HG03439 (cell line): ENCODE measurements around the gene ZSCAN10.

ENCODE experiments used
- ATAC-seq: cut with Tn5 transposase; IDR thresholded peaks from one replicate; pipeline ENCODE4 v1.9.1; 2021; ENCODE audit warnings: mild to moderate bottlenecking, moderate library complexity; ENCODE audit not compliant: unreplicated experiment

The ZSCAN10 gene

DNA sequence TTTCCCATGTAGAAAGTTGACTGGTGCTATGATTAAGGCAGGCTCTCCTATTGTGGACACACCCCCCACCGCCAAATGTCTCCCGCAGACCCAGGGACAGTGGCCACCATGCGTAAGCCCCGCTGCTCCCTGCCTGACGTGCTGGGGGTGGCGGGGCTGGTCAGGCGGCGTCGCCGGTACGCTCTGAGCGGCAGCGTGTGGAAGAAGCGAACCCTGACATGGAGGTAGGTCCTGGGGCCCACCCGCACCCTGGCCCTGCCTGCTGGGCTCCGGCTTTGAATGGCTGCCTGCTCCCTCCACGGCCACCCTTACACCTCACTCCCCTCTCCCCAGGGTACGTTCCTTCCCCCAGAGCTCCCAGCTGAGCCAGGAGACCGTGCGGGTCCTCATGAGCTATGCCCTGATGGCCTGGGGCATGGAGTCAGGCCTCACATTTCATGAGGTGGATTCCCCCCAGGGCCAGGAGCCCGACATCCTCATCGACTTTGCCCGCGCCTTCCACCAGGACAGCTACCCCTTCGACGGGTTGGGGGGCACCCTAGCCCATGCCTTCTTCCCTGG lies 49.1 kb downstream of the ZSCAN10 start:
- no peak for ATAC-seq

DNA sequence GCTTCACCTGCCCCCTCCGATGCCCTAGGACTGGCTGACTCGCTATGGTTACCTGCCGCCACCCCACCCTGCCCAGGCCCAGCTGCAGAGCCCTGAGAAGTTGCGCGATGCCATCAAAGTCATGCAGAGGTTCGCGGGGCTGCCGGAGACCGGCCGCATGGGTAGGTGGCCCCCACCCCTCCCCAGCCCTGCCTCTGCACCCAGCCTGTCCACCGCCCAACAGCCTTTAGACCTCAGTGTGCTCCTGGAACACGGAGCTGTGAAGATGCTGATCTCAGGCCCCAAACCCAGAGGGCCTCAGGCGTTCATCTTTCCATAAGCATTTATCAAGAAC lies 51.7 kb downstream of the ZSCAN10 start:
- no peak for ATAC-seq

DNA sequence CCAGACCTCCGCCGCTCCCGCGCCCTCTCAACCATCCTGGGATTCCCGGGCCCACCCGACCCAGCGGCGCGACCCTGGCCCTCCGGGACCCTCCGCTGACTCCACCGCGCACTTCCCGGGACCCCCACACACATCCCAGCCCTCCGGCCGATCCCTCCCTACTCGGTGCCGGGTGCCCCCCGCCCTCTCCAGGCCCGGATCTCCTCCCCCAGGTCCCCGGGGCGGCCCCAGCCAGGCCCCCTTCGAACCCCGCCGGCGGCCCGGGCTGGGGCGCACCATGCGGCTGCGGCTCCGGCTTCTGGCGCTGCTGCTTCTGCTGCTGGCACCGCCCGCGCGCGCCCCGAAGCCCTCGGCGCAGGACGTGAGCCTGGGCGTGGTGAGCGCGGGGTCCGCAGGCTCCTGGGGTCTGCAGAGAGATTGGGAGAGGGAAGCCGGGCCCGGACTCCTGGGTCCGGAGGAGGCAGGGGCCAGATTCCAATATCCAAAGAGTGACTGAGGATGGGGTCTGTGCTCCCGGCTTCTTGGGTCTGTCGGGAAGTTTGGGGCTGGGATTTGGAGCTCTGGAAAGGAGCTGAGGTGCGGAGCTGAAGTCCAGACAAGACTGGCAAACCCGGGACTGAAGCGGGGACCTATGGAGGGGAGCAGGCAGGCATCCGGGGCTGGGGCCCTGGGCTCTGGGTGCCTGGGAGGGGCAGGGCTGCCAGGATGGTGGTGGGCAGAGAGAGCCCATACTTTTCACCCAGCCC lies 52.3 kb downstream of the ZSCAN10 start:
- ATAC-seq, result no peak

DNA sequence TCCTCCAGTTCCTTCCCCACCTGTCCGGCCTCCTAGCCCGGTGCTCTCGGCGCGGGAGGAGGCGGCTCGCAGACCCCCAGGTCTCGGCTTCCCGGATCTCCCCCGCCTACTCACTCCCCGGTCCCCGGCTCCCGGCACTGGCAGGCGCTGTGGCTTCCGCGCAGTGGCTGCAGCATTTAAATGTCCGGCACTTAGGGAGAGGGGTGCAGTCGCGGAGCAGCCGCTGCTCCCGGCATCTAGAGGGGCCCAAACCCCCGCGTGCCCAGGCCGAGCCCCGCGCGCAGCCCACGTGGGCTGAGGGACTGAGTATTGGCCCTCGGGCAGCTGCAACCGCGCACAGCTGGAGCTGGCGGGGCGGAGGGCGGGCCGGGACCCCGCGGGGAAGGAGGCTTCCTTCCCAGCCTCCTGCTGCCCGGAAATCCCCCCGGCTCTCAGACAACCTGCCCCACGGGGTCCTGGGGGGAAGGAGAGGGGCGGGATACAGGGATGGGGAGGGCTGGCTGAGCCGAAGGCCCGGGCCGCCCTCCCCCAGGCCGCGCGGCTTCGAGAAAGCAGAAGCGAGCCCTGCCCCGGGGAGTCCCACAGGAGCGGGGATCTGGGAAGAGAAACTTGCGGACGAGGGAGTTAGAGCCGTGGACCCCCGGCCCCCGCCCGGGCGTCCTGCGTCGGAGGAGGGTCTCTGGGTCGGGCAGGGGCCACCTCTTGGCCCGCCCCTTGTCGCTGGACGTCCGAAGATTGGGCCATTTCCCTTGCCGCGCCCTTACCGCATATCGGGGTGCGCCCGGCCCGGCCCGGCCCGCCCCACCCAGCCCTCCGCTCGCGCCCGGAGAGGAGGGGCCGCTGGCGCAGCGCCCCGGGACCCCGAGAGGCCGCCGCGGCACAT lies 53.1 kb downstream of the ZSCAN10 start, which contains the start of gene MMP25:
TSS of gene MMP25 (plus strand) at position 804 of the 883 bp plus-strand sequence. CDS start 357 bp downstream, outside the sequence.
- no peak for ATAC-seq

DNA sequence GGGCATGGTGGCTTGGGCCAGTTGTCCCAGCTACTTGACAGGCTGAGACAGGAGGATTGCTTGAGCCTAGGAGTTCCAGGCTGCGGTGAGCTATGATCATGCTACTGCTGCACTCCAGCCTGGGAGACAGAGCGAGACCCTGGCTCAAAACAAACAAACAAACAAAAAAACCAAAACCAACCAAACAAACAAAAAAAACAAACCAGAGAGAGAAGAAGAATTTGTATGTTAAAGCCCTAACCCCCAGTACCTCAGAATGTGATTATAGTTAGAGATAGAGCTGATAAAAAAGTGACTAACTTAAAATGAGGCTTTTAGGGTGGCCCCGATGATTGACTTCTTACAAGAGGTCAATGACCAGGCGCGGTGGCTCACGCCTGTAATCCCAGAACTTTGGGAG lies 54.4 kb downstream of the ZSCAN10 start:
- ATAC-seq, result no peak

DNA sequence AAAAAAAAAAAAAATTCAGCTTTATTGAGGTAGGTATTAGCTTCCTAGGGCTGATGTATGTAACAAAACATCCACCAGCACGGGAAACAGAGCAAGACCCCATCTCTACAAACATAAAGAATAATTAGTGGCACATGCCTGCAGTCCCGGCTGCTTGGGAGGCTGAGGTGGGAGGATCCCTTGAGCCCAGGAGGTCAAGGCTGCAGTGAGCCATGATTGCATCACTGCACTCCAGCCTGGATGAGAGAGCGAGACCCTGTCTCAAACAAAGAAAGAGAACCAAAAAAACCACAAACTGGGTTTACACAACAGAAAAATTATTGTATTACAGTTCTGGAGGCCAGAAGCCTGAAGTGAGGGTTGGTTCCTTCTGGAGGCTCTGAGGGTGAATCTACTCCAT lies 56.7 kb downstream of the ZSCAN10 start:
- ATAC-seq, result no peak

DNA sequence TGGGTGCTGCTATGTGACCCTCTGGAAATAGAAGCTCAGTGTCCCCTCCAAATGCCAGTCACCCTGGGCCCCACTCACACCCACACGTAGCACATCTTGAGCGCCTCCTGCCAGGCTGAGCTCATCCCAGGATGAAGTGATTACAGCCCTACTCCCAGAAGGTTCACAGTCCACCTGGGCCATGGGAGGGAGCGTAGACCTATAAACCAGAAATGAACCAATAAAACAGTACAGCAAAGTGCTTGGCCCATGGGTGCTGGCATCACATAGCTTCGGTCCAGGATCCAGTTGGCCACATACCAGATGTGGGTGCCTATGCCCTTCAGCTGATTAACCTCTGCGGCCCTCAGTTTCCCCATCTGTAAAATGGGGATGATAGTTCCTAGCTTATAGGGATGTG lies 60.2 kb downstream of the ZSCAN10 start:
- no peak for ATAC-seq
